Mucosa of stomach (tissue), 1 donor: ENCODE data around the gene GOT2.
A peak's percentile ranks its signal among the peaks of the same experiment; 100 is the strongest.
"Not testable (repeated sequence)": the region's sequence is repeated elsewhere in the genome, so short reads cannot be mapped to it uniquely, and the experiment has no call there.

ENCODE experiments used
- H3K27me3 ChIP-seq: one replicate; pipeline ENCODE4 v1.7.0; 2013; ENCODE audit warnings: mild to moderate bottlenecking, low read length; ENCODE audit not compliant: control insufficient read depth, insufficient read depth
- H3K36me3 ChIP-seq: one replicate; pipeline ENCODE4 v1.7.0; 2013; ENCODE audit warnings: low read length; ENCODE audit not compliant: control insufficient read depth, insufficient read depth
- H3K4me1 ChIP-seq: one replicate; pipeline ENCODE4 v1.7.0; 2013; ENCODE audit warnings: mild to moderate bottlenecking, low read length; ENCODE audit not compliant: control insufficient read depth, insufficient read depth
- H3K4me3 ChIP-seq: one replicate; pipeline ENCODE4 v1.7.0; 2013; ENCODE audit warnings: low read length
- H3K9ac ChIP-seq: one replicate; pipeline ENCODE4 v1.7.0; 2013; ENCODE audit warnings: mild to moderate bottlenecking, low read length, moderate library complexity
- H3K9me3 ChIP-seq: one replicate; pipeline ENCODE4 v1.7.0; 2013; ENCODE audit warnings: mild to moderate bottlenecking, low read length, moderate library complexity; ENCODE audit not compliant: control insufficient read depth
- donor health status: Pancreatic carcinoma.

The GOT2 gene

DNA sequence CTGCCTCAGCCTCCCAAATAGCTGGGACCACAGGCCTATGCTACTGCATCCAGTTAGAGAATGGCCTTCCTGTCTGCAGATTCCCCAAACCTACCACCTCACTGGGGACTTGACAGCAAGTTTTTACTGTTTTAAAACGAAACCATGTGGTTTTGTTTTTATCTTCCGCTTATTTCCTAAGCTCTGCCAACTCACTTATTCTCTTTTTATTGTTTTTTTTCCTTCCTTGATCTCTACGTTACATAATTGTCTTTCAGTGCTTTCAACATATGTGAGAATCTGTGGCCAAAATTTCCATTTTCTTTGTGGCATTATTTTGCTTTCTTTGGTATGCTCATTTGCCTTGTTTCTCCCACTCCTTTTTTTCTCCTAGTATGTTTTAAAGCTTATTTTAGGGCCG, 35.0 kb downstream of the GOT2 start:
- H3K9ac ChIP-seq, result no peak overlapping the region
- H3K4me1 ChIP-seq, result no peaks in the 10 kb centered on the region
- H3K36me3 ChIP-seq, result no peaks in the 10 kb centered on the region
- no peak overlapping the region for H3K4me3 ChIP-seq
- no peaks in the 10 kb centered on the region for H3K27me3 ChIP-seq
- no peaks in the 10 kb centered on the region for H3K9me3 ChIP-seq

DNA sequence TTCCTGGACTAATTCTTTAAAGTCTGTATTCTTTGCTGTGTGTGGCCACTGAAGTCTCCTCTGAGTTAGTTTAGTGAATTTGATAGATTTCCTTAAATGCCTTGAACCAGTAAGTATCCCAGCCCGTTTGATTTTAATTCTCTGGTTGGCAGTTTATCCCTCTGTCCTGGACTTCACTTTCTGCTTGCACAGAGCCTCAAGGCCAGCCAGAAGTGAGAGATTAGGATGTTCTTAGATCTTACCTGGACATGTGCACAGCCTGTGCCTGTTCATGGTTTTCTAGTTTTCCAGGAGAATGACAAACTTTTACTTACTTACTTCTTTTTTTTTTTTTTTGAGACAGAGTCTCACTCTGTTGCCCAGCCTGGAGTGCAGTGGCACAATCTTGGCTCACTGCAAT, 38.7 kb downstream of the GOT2 start:
- Histone ChIP-seq H3K9ac (no peak overlapping the region), H3K9me3 (no peaks in the 10 kb centered on the region), H3K4me3 (no peak overlapping the region), H3K4me1 (no peaks in the 10 kb centered on the region), H3K36me3 (no peaks in the 10 kb centered on the region), H3K27me3 (no peaks in the 10 kb centered on the region)

DNA sequence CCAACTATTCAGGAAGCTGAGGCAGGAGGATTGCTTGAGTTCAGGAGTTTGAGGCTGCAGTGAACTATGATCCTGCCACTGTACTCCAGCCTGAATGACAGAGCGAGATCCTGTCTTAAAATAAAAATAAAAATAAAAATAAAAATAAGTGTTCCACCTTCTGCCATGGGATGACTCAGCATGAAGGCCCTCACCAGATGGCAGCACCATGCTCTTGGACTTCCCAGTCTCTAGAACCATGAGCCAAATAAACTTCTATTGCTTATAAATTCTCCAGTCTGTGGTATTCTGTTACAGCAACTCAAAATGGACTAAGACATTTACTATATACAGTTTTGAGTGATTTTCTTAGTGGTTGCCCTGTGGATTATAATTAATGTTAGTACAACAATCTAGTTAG, 41.7 kb downstream of the GOT2 start:
- H3K9ac ChIP-seq, result no peak overlapping the region
- H3K27me3 ChIP-seq, result no peaks in the 10 kb centered on the region
- H3K36me3 ChIP-seq, result no peaks in the 10 kb centered on the region
- no peaks in the 10 kb centered on the region for H3K4me1 ChIP-seq
- no peaks in the 10 kb centered on the region for H3K9me3 ChIP-seq
- H3K4me3 ChIP-seq, result no peak overlapping the region

DNA sequence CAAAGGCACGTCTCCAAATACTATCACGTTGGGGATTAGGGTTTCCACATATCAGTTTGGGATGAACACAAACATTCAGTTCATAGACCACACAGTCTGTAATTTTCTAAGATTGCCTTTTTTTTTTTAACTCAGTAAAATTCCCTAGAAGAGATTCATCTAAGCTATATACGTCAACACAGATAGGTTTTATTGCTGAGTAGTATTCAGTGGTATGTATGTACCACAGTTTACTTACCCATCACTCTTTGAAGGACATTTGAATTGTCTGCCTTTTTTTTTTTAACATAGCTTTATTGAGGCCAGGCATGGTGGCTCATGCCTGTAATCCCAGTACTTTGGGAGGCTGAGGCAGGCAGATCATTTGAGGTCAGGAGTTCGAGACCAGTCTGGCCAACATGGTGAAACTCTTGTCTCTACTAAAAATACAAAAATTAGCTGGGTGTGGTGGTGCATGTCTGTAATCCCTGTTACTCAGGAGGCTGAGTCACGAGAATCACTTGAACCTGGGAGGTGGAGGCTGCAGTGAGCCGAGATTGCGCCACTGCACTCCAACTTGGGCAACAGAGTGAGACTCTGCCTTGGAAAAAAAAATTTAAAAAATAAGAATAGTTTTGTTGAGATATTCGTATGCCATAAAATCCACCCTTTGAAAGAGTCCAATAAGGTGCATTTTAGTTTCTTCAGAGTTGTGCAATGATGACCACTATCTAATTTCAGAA, 47.0 kb downstream of the GOT2 start:
- H3K4me1 ChIP-seq, result peaks cover 14% of the 10 kb centered on the region
- H3K9me3 ChIP-seq, H3K9ac ChIP-seq, H3K36me3 ChIP-seq, H3K27me3 ChIP-seq, H3K4me3 ChIP-seq: not testable (repeated sequence)

DNA sequence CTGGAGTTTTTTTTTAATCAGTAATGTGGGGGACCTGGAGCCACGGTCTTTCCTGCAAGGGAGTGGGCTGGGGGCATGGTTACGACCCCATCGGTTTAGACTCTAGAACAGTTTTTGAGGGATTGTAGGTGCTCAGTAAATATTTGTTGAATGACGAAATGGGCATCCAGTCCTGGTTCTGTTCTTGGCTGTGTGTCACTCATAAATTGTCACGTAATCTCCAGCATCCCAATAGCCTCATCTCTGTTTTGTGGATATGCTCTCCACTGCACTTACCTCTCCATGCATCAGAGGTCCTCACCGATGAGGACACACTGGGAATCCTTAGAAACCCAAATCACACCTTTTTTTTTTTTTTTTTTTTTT, 49.0 kb downstream of the GOT2 start:
- H3K36me3 ChIP-seq, result no peaks in the 10 kb centered on the region
- H3K4me1 ChIP-seq, result peaks cover 14% of the 10 kb centered on the region
- H3K27me3 ChIP-seq, result no peaks in the 10 kb centered on the region
- H3K4me3 ChIP-seq, result peak overlapping the region; percentile 76
- no peaks in the 10 kb centered on the region for H3K9me3 ChIP-seq
- H3K9ac ChIP-seq, result peak overlapping the region; percentile 78

DNA sequence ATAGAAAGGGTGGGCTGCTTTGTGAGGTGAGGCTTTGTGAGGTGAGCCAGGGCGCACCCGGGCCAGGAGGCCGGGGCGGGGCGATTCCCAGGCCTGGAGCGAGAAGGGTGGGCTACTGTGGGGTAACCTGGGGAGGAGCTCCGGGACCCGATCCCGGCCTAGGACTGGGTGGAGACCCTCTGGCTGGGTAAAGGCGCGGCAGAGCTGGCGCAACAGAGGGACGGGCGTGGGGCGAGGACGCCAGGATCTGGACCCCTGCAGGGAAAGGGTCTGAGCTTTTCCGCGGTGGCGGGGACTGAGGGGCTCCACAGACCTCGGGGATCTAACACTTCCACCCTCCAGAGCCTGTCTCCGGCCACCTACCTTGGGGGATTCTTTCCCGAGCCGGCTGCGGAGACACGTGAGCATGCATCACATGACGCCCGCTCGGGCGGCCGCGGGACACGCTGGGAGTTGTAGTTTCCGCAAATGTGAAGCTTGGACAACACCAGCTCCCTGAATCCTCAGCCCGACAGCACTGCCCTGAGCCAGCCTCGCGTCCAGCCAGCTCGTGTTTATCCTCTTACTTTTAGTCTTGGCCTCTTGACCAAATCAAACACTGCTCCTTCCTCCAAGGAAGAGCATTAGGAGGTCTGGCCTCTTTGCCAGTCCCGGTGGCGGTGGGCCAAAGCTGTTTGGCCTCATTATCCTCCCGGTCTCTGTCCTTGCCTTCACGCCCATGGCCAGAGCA, 49.6 kb downstream of the GOT2 start, which contains the start of gene SLC38A7:
SLC38A7 (minus strand) TSS at position 417 of the 730 bp plus-strand sequence. CDS start 4,644 bp downstream, outside the sequence.
- Histone ChIP-seq H3K27me3 (no peaks in the 10 kb centered on the region), H3K4me3 (peak within 1 kb of the TSS; percentile 76), H3K9me3 (no peaks in the 10 kb centered on the region), H3K36me3 (no peaks in the 10 kb centered on the region), H3K9ac (peak within 1 kb of the TSS; percentile 78), H3K4me1 (peaks cover 14% of the 10 kb centered on the region)

DNA sequence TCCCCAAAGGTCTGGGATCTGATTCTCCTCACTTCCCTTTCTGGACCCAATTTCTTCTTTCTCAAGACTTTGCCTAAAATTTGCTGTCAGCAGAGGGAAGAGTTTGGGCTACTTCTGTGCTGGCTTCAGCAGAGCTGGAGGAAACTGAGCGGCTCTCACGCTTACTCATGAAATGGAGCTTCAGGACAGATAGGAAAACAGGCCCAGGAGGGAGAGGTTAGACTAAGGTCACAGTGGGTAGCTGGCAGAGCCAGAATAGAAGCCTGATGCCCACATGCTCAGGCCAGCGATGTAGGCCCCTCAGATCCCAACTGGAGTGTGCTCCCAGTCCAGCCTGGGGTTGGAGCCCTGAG, 50.1 kb downstream of the GOT2 start:
- Histone ChIP-seq H3K4me1 (peaks cover 14% of the 10 kb centered on the region), H3K27me3 (no peaks in the 10 kb centered on the region), H3K36me3 (no peaks in the 10 kb centered on the region), H3K4me3 (peak overlapping the region; percentile 76), H3K9me3 (no peaks in the 10 kb centered on the region), H3K9ac (peak overlapping the region; percentile 78)

DNA sequence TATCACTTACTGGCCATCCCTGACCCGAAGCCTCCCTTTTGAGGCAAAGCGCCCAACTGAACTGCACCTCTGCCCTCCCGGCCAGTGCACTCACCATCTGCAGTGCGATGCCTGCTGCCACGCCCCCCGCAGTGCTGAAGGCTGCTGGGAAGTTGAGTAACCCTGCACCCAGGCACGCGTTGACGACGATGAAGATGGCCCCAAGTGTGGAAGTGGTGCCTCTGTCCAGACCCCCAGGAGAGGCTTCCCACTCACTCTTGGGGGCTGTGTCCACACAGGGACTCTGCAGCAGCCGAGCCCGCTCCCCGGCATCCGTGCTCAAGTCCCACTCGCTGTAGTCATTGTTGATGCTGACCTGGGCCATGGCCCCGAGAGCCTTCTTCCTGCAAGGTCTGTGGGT, 54.4 kb downstream of the GOT2 start:
- no peaks in the 10 kb centered on the region for H3K36me3 ChIP-seq
- H3K4me3 ChIP-seq, result no peak overlapping the region
- no peaks in the 10 kb centered on the region for H3K9me3 ChIP-seq
- H3K9ac ChIP-seq, result no peak overlapping the region
- peaks cover 10% of the 10 kb centered on the region for H3K4me1 ChIP-seq
- H3K27me3 ChIP-seq, result no peaks in the 10 kb centered on the region

DNA sequence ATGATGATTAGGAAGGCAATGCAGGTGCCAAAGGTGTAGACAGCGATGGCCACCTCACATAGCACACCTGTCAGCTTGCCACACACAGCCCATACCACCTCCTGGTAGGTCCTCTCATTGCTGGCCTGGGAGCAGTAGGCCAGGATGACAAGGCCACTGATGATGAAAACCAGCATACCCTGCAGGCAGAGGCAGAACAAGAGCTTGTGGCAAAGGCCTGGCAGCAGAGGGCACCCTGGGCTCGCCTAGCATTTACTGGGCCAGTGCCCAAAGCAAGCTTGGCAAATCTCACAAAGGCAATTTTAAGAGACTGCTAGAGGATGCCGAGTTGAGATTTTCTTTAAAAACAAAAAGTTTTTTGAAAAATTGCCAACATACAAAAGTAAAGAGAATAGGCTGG, 55.4 kb downstream of the GOT2 start:
- Histone ChIP-seq H3K4me3 (no peak overlapping the region), H3K9me3 (no peaks in the 10 kb centered on the region), H3K4me1 (peaks cover 4% of the 10 kb centered on the region), H3K27me3 (no peaks in the 10 kb centered on the region), H3K9ac (no peak overlapping the region), H3K36me3 (no peaks in the 10 kb centered on the region)

DNA sequence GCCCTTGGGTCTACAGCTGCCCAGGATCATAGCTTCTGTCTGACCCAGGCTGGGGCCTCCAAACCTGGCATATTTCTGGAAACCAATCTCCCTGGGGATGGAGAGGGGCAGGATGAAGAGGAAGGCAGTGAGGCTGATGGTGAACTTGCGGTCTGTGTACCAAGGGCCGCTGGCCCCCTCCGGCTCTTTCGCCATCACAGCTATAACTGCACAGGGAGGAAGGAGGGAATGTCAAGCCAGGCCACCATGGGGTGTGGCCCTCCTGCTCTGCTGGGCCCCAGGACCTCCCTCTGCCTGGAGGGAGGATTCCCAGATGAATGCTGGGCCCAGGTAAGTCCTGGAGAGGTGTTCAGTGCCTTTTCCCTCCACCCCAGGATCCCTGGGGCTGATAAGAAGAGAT, 55.8 kb downstream of the GOT2 start:
- H3K9ac ChIP-seq, result no peak overlapping the region
- no peaks in the 10 kb centered on the region for H3K27me3 ChIP-seq
- H3K4me1 ChIP-seq, result no peaks in the 10 kb centered on the region
- H3K9me3 ChIP-seq, result no peaks in the 10 kb centered on the region
- H3K36me3 ChIP-seq, result no peaks in the 10 kb centered on the region
- H3K4me3 ChIP-seq, result no peak overlapping the region

DNA sequence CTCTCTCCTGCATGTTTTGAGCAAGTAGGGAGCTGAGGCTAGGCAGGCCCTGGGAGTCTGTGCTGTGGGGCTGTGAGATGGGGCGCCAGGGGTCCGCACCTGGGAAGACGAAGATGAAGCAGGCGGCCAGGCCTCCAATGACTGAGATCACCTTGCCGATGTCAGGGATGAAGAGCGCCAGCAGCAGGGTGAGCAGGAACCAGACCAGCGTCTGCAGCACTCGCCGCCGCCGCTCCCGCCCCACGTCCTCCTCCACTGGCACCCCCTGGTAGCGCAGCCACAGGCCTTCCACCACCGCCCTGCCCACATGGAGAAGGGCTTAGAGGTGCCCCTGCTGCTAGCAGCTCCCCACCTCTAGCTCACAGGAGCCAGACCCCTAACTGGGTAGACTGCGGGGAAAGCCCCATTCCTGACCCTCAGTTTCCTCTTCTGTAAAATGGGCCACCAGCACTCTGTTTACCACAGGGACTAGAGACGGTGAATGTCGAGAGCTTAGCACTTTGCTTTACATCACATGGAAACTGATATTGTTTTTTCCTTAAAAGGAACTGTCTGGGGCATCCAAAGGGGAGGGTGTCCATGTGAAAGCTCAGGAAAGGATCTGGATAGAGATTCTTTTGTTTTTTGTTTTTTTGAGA, 63.1 kb downstream of the GOT2 start:
- Histone ChIP-seq H3K9ac (no peak overlapping the region), H3K4me1 (no peaks in the 10 kb centered on the region), H3K9me3 (no peaks in the 10 kb centered on the region), H3K27me3 (no peaks in the 10 kb centered on the region), H3K4me3 (no peak overlapping the region), H3K36me3 (no peaks in the 10 kb centered on the region)

DNA sequence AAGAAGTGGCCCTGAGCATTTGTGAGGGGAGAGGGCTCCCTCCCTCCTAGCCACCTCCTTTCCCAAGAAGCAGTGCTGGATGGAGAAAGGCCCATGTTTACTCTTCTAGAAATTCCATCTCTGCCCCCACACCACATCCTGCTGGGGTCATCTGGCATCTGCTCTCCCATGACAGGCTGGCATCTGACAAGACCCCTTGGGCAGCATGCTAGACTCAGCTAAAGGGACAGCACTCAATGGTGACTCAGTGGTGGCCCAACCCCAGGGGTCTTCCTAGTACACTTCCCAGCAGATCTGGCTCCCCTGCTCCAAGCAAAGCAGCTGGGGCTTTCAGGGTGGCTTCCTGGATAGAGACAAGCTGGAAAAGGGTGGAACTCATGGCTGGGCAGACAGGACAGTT, 63.9 kb downstream of the GOT2 start:
- no peak overlapping the region for H3K4me3 ChIP-seq
- H3K9me3 ChIP-seq, result no peaks in the 10 kb centered on the region
- no peaks in the 10 kb centered on the region for H3K36me3 ChIP-seq
- H3K27me3 ChIP-seq, result no peaks in the 10 kb centered on the region
- H3K9ac ChIP-seq, result no peak overlapping the region
- no peaks in the 10 kb centered on the region for H3K4me1 ChIP-seq
